SK-N-SH (cell line): Measurements from ENCODE around the gene GATAD2B. TPM values are rescaled to one million over a fixed set of nuclear protein-coding genes. Genes with fewer than 3 reads are reported as not detected.

Experiments
- CTCF ChIA-PET: fragments of 300-600, 350-600 bp; formaldehyde crosslinking; extraction: SDS; loops from one replicate; lab custom pipeline; 2021; lab: Yijun Ruan, JAX
- POLR2A ChIA-PET: fragments of 350-600 bp; sonication (Branson Sonifier 250); formaldehyde crosslinking; extraction: SDS; loops from one replicate; lab custom pipeline; 2020; ENCODE audit warnings: antibody characterized with exemption, inconsistent platforms; lab: Yijun Ruan, JAX
- DNase-seq: peaks from one replicate; pipeline ENCODE4 v3.0.0; 2012
- H2AFZ ChIP-seq: fragments of 200-600 bp; sonication (generic); 2 replicates; pipeline ENCODE4 v1.8.1; 2016; ENCODE audit warnings: antibody characterized with exemption, mild to moderate bottlenecking, low read depth
- H3F3A ChIP-seq: fragments of 200-600 bp; sonication (generic); replicated peaks from 2 replicates; pipeline ENCODE3; 2016; ENCODE audit warnings: antibody characterized with exemption, mild to moderate bottlenecking; ENCODE audit not compliant: insufficient read depth
- H3K27ac ChIP-seq, 2 experiments: fragments of 200-500 bp in 1 of 2; fragments of 200-600 bp in 1 of 2; sonication (Bioruptor generic) in 1 of 2; sonication (generic), shearing (Covaris generic) in 1 of 2; 2 replicates each; pipeline versions ENCODE4 v1.5.1 to v1.6.1; 2014 to 2016; ENCODE audit warnings: low read depth in 2 of 2, inconsistent platforms in 1 of 2, low read length in 1 of 2, mild to moderate bottlenecking in 1 of 2, mixed read lengths in 1 of 2
- H3K27me3 ChIP-seq: fragments of 200-600 bp; sonication (generic), shearing (Covaris generic); 2 replicates; pipeline ENCODE4 v1.6.1; 2016; ENCODE audit warnings: mixed run types; ENCODE audit not compliant: insufficient read depth
- H3K36me3 ChIP-seq, 2 experiments: fragments of 200-500 bp in 1 of 2; fragments of 200-600 bp in 1 of 2; sonication (Bioruptor generic) in 1 of 2; sonication (generic) in 1 of 2; replicated peaks in 1 of 2; 2 replicates each; pipeline versions ENCODE3 to v1.5.1; 2014 to 2016; ENCODE audit warnings: low read length in 1 of 2, mild to moderate bottlenecking in 1 of 2; ENCODE audit not compliant: insufficient read depth in 2 of 2, control insufficient read depth in 1 of 2
- H3K4me1 ChIP-seq, 2 experiments: fragments of 200-500 bp in 1 of 2; fragments of 200-600 bp in 1 of 2; sonication (Bioruptor generic) in 1 of 2; sonication (generic), shearing (Covaris generic) in 1 of 2; 2 replicates each; pipeline versions ENCODE4 v1.5.1 to v1.6.1; 2014 to 2016; ENCODE audit warnings: low read depth in 1 of 2, low read length in 1 of 2, mixed run types in 1 of 2; ENCODE audit not compliant: insufficient read depth in 2 of 2, control insufficient read depth in 1 of 2
- H3K4me2 ChIP-seq: fragments of 200-600 bp; sonication (generic), shearing (Covaris generic); 2 replicates; pipeline ENCODE4 v1.6.1; 2017; ENCODE audit warnings: mixed run types
- H3K4me3 ChIP-seq, 2 experiments: fragments of 200-500 bp in 1 of 2; fragments of 200-600 bp in 1 of 2; sonication (Bioruptor generic) in 1 of 2; sonication (generic), shearing (Covaris generic) in 1 of 2; 2 replicates each; pipeline versions ENCODE4 v1.5.1 to v1.8.1; 2014 to 2016; ENCODE audit warnings: low read depth in 2 of 2, inconsistent platforms in 1 of 2, low read length in 1 of 2, mild to moderate bottlenecking in 1 of 2, mixed read lengths in 1 of 2, moderate library complexity in 1 of 2
- H3K79me2 ChIP-seq: fragments of 200-600 bp; sonication (generic); 2 replicates; pipeline ENCODE4 v1.8.1; 2017; ENCODE audit warnings: mild to moderate bottlenecking; ENCODE audit not compliant: insufficient read depth
- H3K9ac ChIP-seq: fragments of 200-600 bp; sonication (generic); 2 replicates; pipeline ENCODE4 v1.6.1; 2017; ENCODE audit warnings: mixed run types
- H3K9me2 ChIP-seq: fragments of 200-600 bp; sonication (generic); 2 replicates; pipeline ENCODE4 v1.6.1; 2017; ENCODE audit warnings: mixed run types
- H3K9me3 ChIP-seq: fragments of 200-600 bp; sonication (generic); 2 replicates; pipeline ENCODE4 v1.6.1; 2017; ENCODE audit warnings: mixed run types, mild to moderate bottlenecking, moderate library complexity
- H4K20me1 ChIP-seq: fragments of 200-600 bp; sonication (generic); 2 replicates; pipeline ENCODE4 v1.6.1; 2017; ENCODE audit warnings: mild to moderate bottlenecking, mixed run types; ENCODE audit not compliant: insufficient read depth
- EP300 ChIP-seq, 2 experiments: IDR thresholded peaks; 2 replicates each; pipeline versions ENCODE4 v1.4.0 to v1.6.1; 2012; ENCODE audit warnings: borderline replicate concordance in 1 of 2, low read depth in 1 of 2, low read length in 1 of 2
- FOSL2 ChIP-seq: IDR thresholded peaks from 2 replicates; pipeline ENCODE4 v1.4.0; 2012; ENCODE audit warnings: low read depth, mild to moderate bottlenecking, moderate library complexity, borderline replicate concordance
- MXI1 ChIP-seq: IDR thresholded peaks from 2 replicates; pipeline ENCODE4 v1.6.1; 2012; ENCODE audit warnings: mild to moderate bottlenecking, low read depth, low read length, improper control_type of control experiment
- RAD21 ChIP-seq: IDR thresholded peaks from 2 replicates; pipeline ENCODE4 v1.6.1; 2012; ENCODE audit warnings: mild to moderate bottlenecking, low read length
- RCOR1 ChIP-seq: fragments of 150-350 bp; IDR thresholded peaks from 2 replicates; pipeline ENCODE4 v1.6.1; 2017; ENCODE audit warnings: antibody characterized with exemption, low read length
- SIN3A ChIP-seq: IDR thresholded peaks from 2 replicates; pipeline ENCODE4 v1.6.1; 2012; ENCODE audit warnings: low read depth, mild to moderate bottlenecking, low read length, moderate library complexity, borderline replicate concordance
- SMC3 ChIP-seq: IDR thresholded peaks from 2 replicates; pipeline ENCODE4 v1.6.1; 2012; ENCODE audit warnings: low read depth, low read length, improper control_type of control experiment
- TCF12 ChIP-seq: IDR thresholded peaks from 2 replicates; pipeline ENCODE4 v1.4.0; 2012
- TEAD4 ChIP-seq: IDR thresholded peaks from 2 replicates; pipeline ENCODE4 v1.4.0; 2012; ENCODE audit warnings: mild to moderate bottlenecking, borderline replicate concordance; ENCODE audit not compliant: insufficient read depth
- YY1 ChIP-seq: IDR thresholded peaks from 2 replicates; pipeline ENCODE4 v1.4.0; 2012; ENCODE audit warnings: low read depth, mild to moderate bottlenecking
- ZBTB33 ChIP-seq: IDR thresholded peaks from 2 replicates; pipeline ENCODE4 v1.4.0; 2012; ENCODE audit warnings: low read depth, borderline replicate concordance
- WGBS: methylation state at CpG from one replicate; pipeline ENCODE4 v1.1.6; 2017; ENCODE audit warnings: low lambda C conversion rate; 5-methylcytosine and 5-hydroxymethylcytosine counted together
- polyA plus RNA-seq, 3 experiments: library from polyadenylated mRNA; depleted of rRNA; stranded (reverse); fragments of >200 nt; gene quantifications; 2 replicates each; pipeline ENCODE4 v1.2.3, GENCODE V29; 2012

Gene GATAD2B
- polyA plus RNA-seq, 1 of the 3 experiments (the other 2 are of a cell fraction), result 2.8 TPM

GRCh38 chr1:153791648-153792253, 131.0 kb downstream of the GATAD2B start:
- Histone ChIP-seq H3K36me3 (no peaks in the 10 kb centered on the region), H3K9me2 (no peaks in the 10 kb centered on the region), H3K4me1 (no peaks in the 10 kb centered on the region; a peak in 1 of 4 replicates), H3K4me2 (no peak overlapping the region), H4K20me1 (no peaks in the 10 kb centered on the region), H3K79me2 (no peaks in the 10 kb centered on the region), H3K27me3 (no peaks in the 10 kb centered on the region), H3K4me3 (no peak overlapping the region), H2AFZ (peak overlapping the region; percentile 4; the same call in 1 of the 2 replicates), H3F3A (no peaks in the 10 kb centered on the region), H3K9me3 (no peaks in the 10 kb centered on the region), H3K27ac (no peak overlapping the region), H3K9ac (no peak overlapping the region)
- ChIA-PET POLR2A (interaction anchor here (1.3 kb wide), 1 partner anchor 199 kb away, joined by 3 read pairs; the partner anchor contains the start of gene RPS27), CTCF (interaction anchor here (0.8 to 5.1 kb wide), 3 partner anchors 25 to 195 kb away, joined by 3 to 22 read pairs (median 4); partner anchors contain the start of genes DENND4B and RAB13)
- 87% methylated on average over 15 of the region's 16 CpGs for WGBS
- TF ChIP-seq FOSL2, result no peak
- DNase-seq, result no peak

- no peak overlapping the region for H3K27ac ChIP-seq
- H3K9me3 ChIP-seq, result no peaks in the 10 kb centered on the region
- no peak for DNase-seq
- no peak overlapping the region for H3K4me3 ChIP-seq
- H3K9ac ChIP-seq, result no peak overlapping the region
- POLR2A ChIA-PET, result no interaction called here
- CTCF ChIA-PET, result interaction anchor here (1.0 to 5.1 kb wide), 2 partner anchors 26 to 196 kb away, joined by 4 to 22 read pairs; partner anchors contain the start of gene RAB13
- H3K36me3 ChIP-seq, result no peaks in the 10 kb centered on the region
- H2AFZ ChIP-seq, result peak overlapping the region; percentile 2; the same call in 1 of the 2 replicates
- H3K4me1 ChIP-seq, result no peaks in the 10 kb centered on the region; a peak in 1 of 4 replicates
- H3K79me2 ChIP-seq, result no peaks in the 10 kb centered on the region
- no peak overlapping the region for H3K4me2 ChIP-seq
- H3K9me2 ChIP-seq, result no peaks in the 10 kb centered on the region
- no peak for TF ChIP-seq MXI1
- no peak for TF ChIP-seq YY1
- no peak for TF ChIP-seq EP300 (IDR thresholded peaks at IDR 0.05; ENCODE audit: borderline replicate concordance in 1 of 2, low read depth in 1 of 2, low read length in 1 of 2)
- no peak for TF ChIP-seq TCF12
- TF ChIP-seq RCOR1, result no peak
- no peak for TF ChIP-seq SMC3
- no peak for TF ChIP-seq ZBTB33
- no peak for TF ChIP-seq RAD21
- TF ChIP-seq TEAD4, result no peak
- TF ChIP-seq SIN3A, result no peak
- H4K20me1 ChIP-seq, result no peaks in the 10 kb centered on the region
- no peaks in the 10 kb centered on the region for H3K27me3 ChIP-seq
- 92% methylated on average over 9 of the region's 9 CpGs for WGBS
- H3F3A ChIP-seq, result no peaks in the 10 kb centered on the region
Observed at GRCh38 chr1:153790966-153791647, 131.7 kb downstream of the GATAD2B start.
